Keratinocyte (primary cell): ENCODE measurements around the gene GNAT2. TPM values are rescaled to one million over a fixed set of nuclear protein-coding genes. Genes with fewer than 3 reads are reported as not detected.

Source experiments
- DNase-seq: peaks from one replicate; pipeline ENCODE4 v3.0.0-alpha.2; 2011; ENCODE audit warnings: low read depth, missing footprints, low spot score
- FAIRE-seq: peaks from 2 replicates; lab custom pipeline; 2011; peaks lifted over from hg19 to GRCh38; lab: Jason Lieb, UNC
- H2AFZ ChIP-seq: 2 replicates; pipeline ENCODE4 v1.6.0; 2012; ENCODE audit warnings: low read length, control low read depth, inconsistent platforms; ENCODE audit not compliant: control insufficient read depth
- H3K27ac ChIP-seq: 2 replicates; pipeline ENCODE4 v1.5.1; 2011; ENCODE audit warnings: low read length; ENCODE audit not compliant: control insufficient read depth, insufficient read depth
- H3K27me3 ChIP-seq: 3 replicates; pipeline ENCODE4 v1.6.0; 2011; ENCODE audit warnings: low read length; ENCODE audit not compliant: control insufficient read depth, insufficient read depth; ENCODE audit errors: extremely low read depth
- H3K36me3 ChIP-seq, 2 experiments: 2 replicates in 1 of 2; 3 replicates in 1 of 2; pipeline ENCODE4 v1.5.1; 2011; ENCODE audit warnings: low read length in 2 of 2, mild to moderate bottlenecking in 1 of 2; ENCODE audit not compliant: control insufficient read depth in 2 of 2, insufficient read depth in 2 of 2; ENCODE audit errors: extremely low read depth in 1 of 2
- H3K4me1 ChIP-seq: 3 replicates; pipeline ENCODE4 v1.5.1; 2011; ENCODE audit warnings: low read length; ENCODE audit not compliant: control insufficient read depth, insufficient read depth; ENCODE audit errors: extremely low read depth
- H3K4me2 ChIP-seq: 3 replicates; pipeline ENCODE4 v1.6.0; 2011; ENCODE audit warnings: low read depth, low read length; ENCODE audit not compliant: control insufficient read depth, insufficient read depth; ENCODE audit errors: extremely low read depth
- H3K4me3 ChIP-seq, 3 experiments: fragments of 200-600 bp in 1 of 3; sonication (generic) in 1 of 3; 2 replicates in 2 of 3; 3 replicates in 1 of 3; pipeline ENCODE4 v1.5.1; 2011 to 2016; ENCODE audit warnings: low read length in 3 of 3, mild to moderate bottlenecking in 3 of 3, control low read depth in 2 of 3, inconsistent platforms in 1 of 3, low read depth in 1 of 3, mixed read lengths in 1 of 3, mixed run types in 1 of 3, moderate library complexity in 1 of 3; ENCODE audit not compliant: control insufficient read depth in 2 of 3, insufficient read depth in 2 of 3; ENCODE audit errors: extremely low read depth in 1 of 3
- H3K79me2 ChIP-seq: 2 replicates; pipeline ENCODE4 v1.6.0; 2012; ENCODE audit warnings: low read length; ENCODE audit not compliant: control insufficient read depth, insufficient read depth
- H3K9ac ChIP-seq: 3 replicates; pipeline ENCODE4 v1.6.0; 2011; ENCODE audit warnings: low read length; ENCODE audit not compliant: control insufficient read depth, insufficient read depth; ENCODE audit errors: extremely low read depth
- H3K9me1 ChIP-seq: 3 replicates; pipeline ENCODE4 v1.6.0; 2011; ENCODE audit warnings: low read length; ENCODE audit not compliant: control insufficient read depth, insufficient read depth; ENCODE audit errors: extremely low read depth
- H3K9me3 ChIP-seq: 2 replicates; pipeline ENCODE4 v1.5.1; 2012; ENCODE audit warnings: low read depth, low read length; ENCODE audit not compliant: control insufficient read depth
- H4K20me1 ChIP-seq: 3 replicates; pipeline ENCODE4 v1.6.0; 2011; ENCODE audit warnings: low read length; ENCODE audit not compliant: control insufficient read depth, insufficient read depth; ENCODE audit errors: extremely low read depth
- CTCF ChIP-seq, 3 experiments: IDR thresholded peaks in 1 of 3; conservative IDR thresholded peaks in 1 of 3; optimal IDR thresholded peaks in 1 of 3; 2 replicates in 2 of 3; 3 replicates in 1 of 3; pipeline versions ENCODE3 to v1.5.1; 2011; ENCODE audit warnings: low read length in 3 of 3, mild to moderate bottlenecking in 3 of 3, moderate library complexity in 2 of 3, control low read depth in 1 of 3, inconsistent platforms in 1 of 3; ENCODE audit not compliant: insufficient read depth in 2 of 3; ENCODE audit errors: extremely low read depth in 1 of 3
- EZH2 ChIP-seq: IDR thresholded peaks from one replicate; pipeline ENCODE4 v1.6.1; 2012; ENCODE audit warnings: inconsistent platforms, mild to moderate bottlenecking, low read length, moderate library complexity
- dilution Hi-C: fragments of 300-500 bp; cut with MboI; formaldehyde crosslinking; loops from one replicate; pipeline ENCODE4 v1.7.0; 2020; ENCODE audit warnings: low sequenced_read_pairs; ENCODE audit not compliant: extremely low pct_ligation_motif_present
- polyA plus RNA-seq, 5 experiments: library from polyadenylated mRNA; depleted of rRNA in 3 of 5; stranded (reverse) in 3 of 5; stranded (forward) in 1 of 5; unstranded in 1 of 5; fragments of >200 nt; gene quantifications; 1 replicate in 1 of 5; 2 replicates in 3 of 5; 3 replicates in 1 of 5; pipeline versions ENCODE4 v1.2.1 to v1.2.3, GENCODE V29; 2011 to 2012; ENCODE audit warnings: missing spikeins in 2 of 5, low read depth in 1 of 5, low replicate concordance in 1 of 5

The GNAT2 gene
- polyA plus RNA-seq, 1 donor (not counting 4 experiments of a cell fraction or from before 2014, with no cell fraction given), result 0.17 TPM

DNA sequence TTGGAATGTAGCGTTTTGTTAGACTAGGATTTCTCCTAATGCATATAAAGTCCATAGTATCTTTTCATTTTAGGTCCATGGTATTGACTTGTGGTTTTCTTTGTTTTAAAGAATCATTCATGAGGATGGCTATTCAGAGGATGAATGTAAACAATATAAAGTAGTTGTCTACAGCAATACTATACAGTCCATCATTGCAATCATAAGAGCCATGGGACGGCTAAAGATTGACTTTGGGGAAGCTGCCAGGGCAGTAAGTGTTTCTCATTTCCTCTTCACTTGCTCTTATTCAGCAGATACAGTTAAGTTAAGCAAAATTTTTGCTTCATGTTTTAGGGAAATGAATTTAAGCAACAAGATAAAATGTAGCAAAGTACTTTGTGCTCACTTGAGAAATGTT lies 45.6 kb downstream of the GNAT2 start:
- Histone ChIP-seq H3K9me1 (no peaks in the 10 kb centered on the region), H3K27ac (no peak overlapping the region), H3K4me2 (no peak overlapping the region), H3K36me3 (peaks cover 0 to 4% of the 10 kb centered on the region in 2 experiments), H2AFZ (no peak overlapping the region), H3K4me3 (no peak overlapping the region), H3K9me3 (no peaks in the 10 kb centered on the region), H4K20me1 (peaks cover 12% of the 10 kb centered on the region), H3K9ac (no peak overlapping the region), H3K4me1 (peaks cover 20% of the 10 kb centered on the region), H3K27me3 (no peaks in the 10 kb centered on the region), H3K79me2 (peaks cover 60% of the 10 kb centered on the region)
- TF ChIP-seq EZH2 (no peak), CTCF (optimal IDR thresholded peaks at IDR 0.05 in 1 of 3, IDR thresholded peaks at IDR 0.05 in 1 of 3, conservative IDR thresholded peaks at IDR 0.05 in 1 of 3; ENCODE audit: extremely low read depth in 1 of 3, insufficient read depth in 2 of 3, low read length in 3 of 3) (no peak)
- FAIRE-seq (no peak), DNase-seq (no peak)
- dilution Hi-C loops, result no loop called here

- H3K27ac ChIP-seq, result no peak overlapping the region
- H3K27me3 ChIP-seq, result no peaks in the 10 kb centered on the region
- no peak overlapping the region for H3K4me3 ChIP-seq
- TF ChIP-seq EZH2 (no peak), CTCF (optimal IDR thresholded peaks at IDR 0.05 in 1 of 3, IDR thresholded peaks at IDR 0.05 in 1 of 3, conservative IDR thresholded peaks at IDR 0.05 in 1 of 3; ENCODE audit: extremely low read depth in 1 of 3, insufficient read depth in 2 of 3, low read length in 3 of 3) (no peak)
- FAIRE-seq (peak; percentile 43), DNase-seq (peak; percentile 15)
- dilution Hi-C loops, result no loop called here
- peak overlapping the region; percentile 41 for H3K4me2 ChIP-seq
- H3K9me3 ChIP-seq, result no peaks in the 10 kb centered on the region
- no peak overlapping the region for H2AFZ ChIP-seq
- no peak overlapping the region for H3K9ac ChIP-seq
- H3K4me1 ChIP-seq, result peaks cover 20% of the 10 kb centered on the region
- H3K9me1 ChIP-seq, result peaks cover 2% of the 10 kb centered on the region
- H4K20me1 ChIP-seq, result peaks cover 12% of the 10 kb centered on the region
- peaks cover 0 to 3% of the 10 kb centered on the region in 2 experiments for H3K36me3 ChIP-seq
- H3K79me2 ChIP-seq, result peaks cover 87% of the 10 kb centered on the region
Measured at GRCh38 chr1:109570414-109570813, 49.0 kb downstream of the GNAT2 start.
